H1 (cell line): ENCODE results near the gene AHSP. TPM values are rescaled to one million over a fixed set of nuclear protein-coding genes. Genes with fewer than 3 reads are reported as not detected.

ENCODE experiments used
- CTCF ChIA-PET: fragments of 300-600 bp; sonication (Branson Sonifier 250); formaldehyde crosslinking; loops from one replicate; lab custom pipeline; 2021; ENCODE audit not compliant: partially characterized antibody; lab: Charles Lee
- POLR2A ChIA-PET: fragments of 300-600 bp; sonication (Branson Sonifier 250); formaldehyde crosslinking; loops from one replicate; lab custom pipeline; 2021; ENCODE audit warnings: inconsistent platforms; ENCODE audit not compliant: partially characterized antibody; lab: Charles Lee
- DNase-seq, 2 experiments: peaks; one replicate each; pipeline versions ENCODE4 v3.0.0 to v3.0.0-alpha.2; 2010 to 2022; ENCODE audit warnings: low spot score in 2 of 2, low read depth in 1 of 2, mixed read lengths in 1 of 2
- FAIRE-seq: peaks from 2 replicates; lab custom pipeline; 2011; peaks lifted over from hg19 to GRCh38; lab: Jason Lieb, UNC
- H2AFZ ChIP-seq: 2 replicates; pipeline ENCODE4 v1.8.1; 2012; ENCODE audit warnings: low read length, inconsistent platforms
- H2AK5ac ChIP-seq: 2 replicates; pipeline ENCODE4 v1.6.1; 2013; ENCODE audit warnings: low read depth, low read length
- H2BK120ac ChIP-seq: replicated peaks from 2 replicates; pipeline ENCODE3; 2013; ENCODE audit warnings: low read depth, low read length, inconsistent platforms
- H2BK12ac ChIP-seq: 2 replicates; pipeline ENCODE4 v1.6.1; 2013; ENCODE audit warnings: low read depth, low read length
- H2BK15ac ChIP-seq: 2 replicates; pipeline ENCODE4 v1.6.1; 2013; ENCODE audit warnings: low read length
- H2BK20ac ChIP-seq: 2 replicates; pipeline ENCODE4 v1.6.1; 2013; ENCODE audit warnings: low read length
- H2BK5ac ChIP-seq: 2 replicates; pipeline ENCODE4 v1.6.1; 2013; ENCODE audit warnings: low read depth, low read length
- H3K14ac ChIP-seq: 2 replicates; pipeline ENCODE4 v1.6.1; 2013; ENCODE audit warnings: inconsistent platforms; ENCODE audit not compliant: insufficient read length
- H3K18ac ChIP-seq: 2 replicates; pipeline ENCODE4 v1.6.1; 2013; ENCODE audit warnings: low read length; ENCODE audit errors: extremely low read depth
- H3K23ac ChIP-seq: 2 replicates; pipeline ENCODE4 v1.6.1; 2013; ENCODE audit warnings: inconsistent platforms; ENCODE audit not compliant: insufficient read length
- H3K23me2 ChIP-seq: 2 replicates; pipeline ENCODE4 v1.6.1; 2013; ENCODE audit warnings: low read depth, low read length
- H3K27ac ChIP-seq: 2 replicates; pipeline ENCODE4 v1.6.1; 2011; ENCODE audit warnings: low read depth, low read length, inconsistent platforms
- H3K27me3 ChIP-seq, 4 experiments: replicated peaks in 1 of 4; 1 replicate in 1 of 4; 2 replicates in 3 of 4; pipeline versions ENCODE4 v1.6.1 to v1.8.1; 2011 to 2013; ENCODE audit warnings: low read length in 3 of 4, mild to moderate bottlenecking in 3 of 4, inconsistent platforms in 2 of 4, mixed read lengths in 2 of 4, moderate library complexity in 1 of 4; ENCODE audit not compliant: control insufficient read depth in 3 of 4, insufficient read depth in 3 of 4; ENCODE audit errors: extremely low read depth in 1 of 4
- H3K36me3 ChIP-seq, 4 experiments: 2 replicates each; pipeline versions ENCODE4 v1.6.1 to v1.8.1; 2011 to 2013; ENCODE audit warnings: mild to moderate bottlenecking in 4 of 4, low read length in 3 of 4, moderate library complexity in 2 of 4, control low read depth in 1 of 4, inconsistent platforms in 1 of 4; ENCODE audit not compliant: insufficient read depth in 4 of 4, control insufficient read depth in 2 of 4
- H3K4ac ChIP-seq: replicated peaks from 2 replicates; pipeline ENCODE3; 2013; ENCODE audit warnings: low read length, low read depth, mixed read lengths, inconsistent platforms; ENCODE audit not compliant: insufficient read length
- H3K4me1 ChIP-seq, 4 experiments: replicated peaks in 1 of 4; 1 replicate in 1 of 4; 2 replicates in 3 of 4; pipeline versions ENCODE4 v1.6.1 to v1.8.1; 2011 to 2013; ENCODE audit warnings: low read length in 3 of 4, inconsistent platforms in 2 of 4, mixed read lengths in 1 of 4; ENCODE audit not compliant: insufficient read depth in 4 of 4, control insufficient read depth in 3 of 4
- H3K4me2 ChIP-seq, 2 experiments: 2 replicates each; pipeline versions ENCODE4 v1.6.1 to v1.8.1; 2011 to 2013; ENCODE audit warnings: low read depth in 2 of 2, low read length in 2 of 2, control low read depth in 1 of 2, inconsistent platforms in 1 of 2, mild to moderate bottlenecking in 1 of 2; ENCODE audit not compliant: insufficient read depth in 1 of 2
- H3K4me3 ChIP-seq, 4 experiments: fragments of 200-600, 300-600 bp in 1 of 4; sonication (generic), shearing (Covaris generic), sonication (Bioruptor Twin) in 1 of 4; 2 replicates each; pipeline versions ENCODE4 v1.5.1 to v1.8.1; 2011 to 2016; ENCODE audit warnings: low read length in 4 of 4, low read depth in 3 of 4, control low read depth in 2 of 4, inconsistent platforms in 2 of 4, mild to moderate bottlenecking in 2 of 4, mixed read lengths in 1 of 4, moderate library complexity in 1 of 4; ENCODE audit not compliant: insufficient read depth in 2 of 4; ENCODE audit errors: extremely low read depth in 1 of 4
- H3K56ac ChIP-seq: replicated peaks from 2 replicates; pipeline ENCODE3; 2013; ENCODE audit warnings: low read depth, mild to moderate bottlenecking, mixed read lengths, low read length, inconsistent platforms; ENCODE audit not compliant: insufficient read length
- H3K79me1 ChIP-seq: 2 replicates; pipeline ENCODE4 v1.6.1; 2013; ENCODE audit warnings: low read depth, low read length, control low read depth
- H3K79me2 ChIP-seq, 2 experiments: 2 replicates each; pipeline versions ENCODE4 v1.6.1 to v1.8.1; 2012 to 2013; ENCODE audit warnings: low read length in 2 of 2, mild to moderate bottlenecking in 2 of 2, inconsistent platforms in 1 of 2; ENCODE audit not compliant: insufficient read depth in 2 of 2, control insufficient read depth in 1 of 2
- H3K9ac ChIP-seq, 4 experiments: replicated peaks in 1 of 4; 1 replicate in 1 of 4; 2 replicates in 3 of 4; pipeline versions ENCODE4 v1.6.1 to v1.8.1; 2011 to 2013; ENCODE audit warnings: low read depth in 3 of 4, low read length in 3 of 4, control low read depth in 2 of 4, mild to moderate bottlenecking in 2 of 4, moderate library complexity in 2 of 4, inconsistent platforms in 1 of 4; ENCODE audit errors: extremely low read depth in 1 of 4
- H3K9me3 ChIP-seq, 2 experiments: 2 replicates each; pipeline versions ENCODE4 v1.6.1 to v1.8.1; 2012 to 2013; ENCODE audit warnings: mild to moderate bottlenecking in 2 of 2, moderate library complexity in 2 of 2, control low read depth in 1 of 2, inconsistent platforms in 1 of 2, low read depth in 1 of 2, low read length in 1 of 2, mixed read lengths in 1 of 2; ENCODE audit not compliant: insufficient read depth in 2 of 2
- H4K20me1 ChIP-seq, 2 experiments: replicated peaks in 1 of 2; 2 replicates each; pipeline versions ENCODE3 to v1.8.1; 2011 to 2013; ENCODE audit warnings: inconsistent platforms in 2 of 2, low read length in 2 of 2, mild to moderate bottlenecking in 1 of 2; ENCODE audit not compliant: insufficient read depth in 2 of 2, control insufficient read depth in 1 of 2
- H4K5ac ChIP-seq: 2 replicates; pipeline ENCODE4 v1.6.1; 2013; ENCODE audit warnings: low read length, low read depth, mixed read lengths, inconsistent platforms; ENCODE audit not compliant: insufficient read length
- H4K8ac ChIP-seq: 2 replicates; pipeline ENCODE4 v1.8.0; 2013; ENCODE audit warnings: mild to moderate bottlenecking, moderate library complexity, low read length, inconsistent platforms; ENCODE audit not compliant: insufficient read depth; ENCODE audit errors: extremely low read depth
- H4K91ac ChIP-seq: replicated peaks from 2 replicates; pipeline ENCODE3; 2013; ENCODE audit warnings: low read length, mixed read lengths, inconsistent platforms; ENCODE audit not compliant: insufficient read length
- CHD2 ChIP-seq: IDR thresholded peaks from 2 replicates; pipeline ENCODE4 v1.6.1; 2012; ENCODE audit warnings: low read length, improper control_type of control experiment
- CTBP2 ChIP-seq: IDR thresholded peaks from 2 replicates; pipeline ENCODE4 v1.7.0; 2011; ENCODE audit warnings: borderline replicate concordance, mild to moderate bottlenecking, moderate library complexity, mixed read lengths, low read length; ENCODE audit not compliant: insufficient read depth, insufficient read length
- HDAC6 ChIP-seq: IDR thresholded peaks from one replicate; pipeline ENCODE4 v1.7.1; 2012; ENCODE audit warnings: low read depth, mild to moderate bottlenecking, inconsistent platforms, low read length, moderate library complexity
- JUN ChIP-seq: IDR thresholded peaks from 2 replicates; pipeline ENCODE4 v1.6.1; 2011; ENCODE audit warnings: low read depth, mild to moderate bottlenecking, improper control_type of control experiment, low read length
- NRF1 ChIP-seq: IDR thresholded peaks from 2 replicates; pipeline ENCODE4 v1.6.1; 2011; ENCODE audit warnings: mild to moderate bottlenecking, low read depth, low read length, improper control_type of control experiment
- PHF8 ChIP-seq: fragments of 200-600 bp; sonication (generic); conservative IDR thresholded peaks from 2 replicates; pipeline ENCODE4 v1.7.1; 2012; ENCODE audit warnings: low read depth, mild to moderate bottlenecking, inconsistent platforms, low read length, moderate library complexity
- POLR2A ChIP-seq, 2 experiments: IDR thresholded peaks; 1 replicate in 1 of 2; 2 replicates in 1 of 2; pipeline ENCODE4 v1.6.1; 2011; ENCODE audit warnings: low read depth in 2 of 2, low read length in 2 of 2, mild to moderate bottlenecking in 2 of 2; ENCODE audit errors: control extremely low read depth in 1 of 2
- POLR2AphosphoS5 ChIP-seq: IDR thresholded peaks from 2 replicates; pipeline ENCODE4 v1.6.1; 2011; ENCODE audit warnings: low read depth, low read length
- RNF2 ChIP-seq: fragments of 200-900, 300-1000 bp; sonication (generic); IDR thresholded peaks from 2 replicates; pipeline ENCODE4 v1.7.1; 2016; ENCODE audit warnings: borderline replicate concordance, low read depth, mild to moderate bottlenecking, antibody characterized with exemption, low read length; ENCODE audit not compliant: poor library complexity, severe bottlenecking; ENCODE audit errors: missing control alignments
- SIN3A ChIP-seq, 2 experiments: IDR thresholded peaks in 1 of 2; conservative IDR thresholded peaks in 1 of 2; 2 replicates each; pipeline ENCODE4 v1.6.1; 2011 to 2012; ENCODE audit warnings: low read length in 2 of 2, improper control_type of control experiment in 1 of 2, low read depth in 1 of 2, mild to moderate bottlenecking in 1 of 2
- SP1 ChIP-seq: IDR thresholded peaks from 2 replicates; pipeline ENCODE4 v1.6.1; 2011; ENCODE audit warnings: low read depth, low read length
- SRF ChIP-seq: IDR thresholded peaks from 2 replicates; pipeline ENCODE4 v1.6.1; 2011; ENCODE audit warnings: mild to moderate bottlenecking, low read depth, low read length, moderate library complexity
- TAF7 ChIP-seq: optimal IDR thresholded peaks from 2 replicates; pipeline ENCODE3; 2011; ENCODE audit warnings: low read depth, mild to moderate bottlenecking, inconsistent platforms, low read length, moderate library complexity, borderline replicate concordance
- TEAD4 ChIP-seq: IDR thresholded peaks from 2 replicates; pipeline ENCODE4 v1.6.1; 2012; ENCODE audit warnings: low read depth, low read length, inconsistent platforms, mixed read lengths
- WGBS, 2 experiments: shearing (Covaris generic) in 1 of 2; methylation state at CpG; one replicate each; pipeline versions ENCODE4 v1.1.6 to v1.1.7; 2013 to 2015; ENCODE audit warnings: low lambda C conversion rate in 2 of 2, mixed read lengths in 2 of 2, inconsistent platforms in 1 of 2, low coverage in 1 of 2, missing lambda C conversion rate in 1 of 2; ENCODE audit not compliant: insufficient replicate concordance in 2 of 2, insufficient coverage in 1 of 2, insufficient read length in 1 of 2; ENCODE audit errors: extremely low coverage in 1 of 2, missing lambda C conversion rate in 1 of 2; 5-methylcytosine and 5-hydroxymethylcytosine counted together
- polyA plus RNA-seq, 7 experiments: library from polyadenylated mRNA; depleted of rRNA in 3 of 7; stranded (reverse) in 5 of 7; unstranded in 2 of 7; fragments of >200 nt in 5 of 7; fragments of 200-250 nt in 2 of 7; gene quantifications; 1 replicate in 5 of 7; 2 replicates in 1 of 7; 4 replicates in 1 of 7; pipeline versions ENCODE4 v1.2.1 to v1.2.3, GENCODE V29; 2011 to 2013; ENCODE audit warnings: missing spikeins in 2 of 7, mixed read lengths in 2 of 7
- total RNA-seq: library from RNA; stranded (reverse); fragmentation: NEBNext Ultra II Directional; extraction: Animal tissue kit (Norgen Biotek cat#: 25700); gene quantifications from 2 replicates; pipeline ENCODE4 v1.2.1, GENCODE V29; 2021
- TF ChIP-seq, protein P1 (sequence below): IDR thresholded peaks from 2 replicates; pipeline ENCODE4 v1.6.1; 2012; ENCODE audit warnings: inconsistent platforms

AHSP gene
- total and polyA plus RNA-seq, 2 of the 8 experiments (the other 6 are each of a cell fraction or from before 2014, with no cell fraction given) = 0.91 to 15.3 TPM

DNA sequence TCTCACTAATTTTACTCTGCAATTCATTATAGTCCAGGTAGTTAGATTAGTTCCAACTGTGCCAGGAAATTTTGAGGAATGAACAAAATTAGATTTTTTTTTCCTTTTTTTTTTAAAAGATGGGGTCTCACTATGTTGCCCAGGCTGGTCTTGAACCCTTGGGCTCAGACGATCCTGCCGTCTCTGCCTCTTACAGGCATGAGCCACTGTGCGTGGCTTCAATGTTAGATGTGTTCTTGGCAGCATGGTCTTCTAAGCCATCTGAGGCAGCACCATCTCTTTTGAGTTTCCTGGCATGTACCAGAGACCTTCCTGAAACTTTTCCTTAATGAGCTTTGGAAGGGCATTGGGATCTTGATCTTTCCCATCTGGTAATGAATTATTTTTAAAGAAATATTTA, 2.6 kb upstream of the AHSP start:
- Histone ChIP-seq H3K56ac (no peak overlapping the region), H3K79me2 (no peaks in the 10 kb centered on the region), H4K8ac (no peak overlapping the region), H4K5ac (no peak overlapping the region), H3K9ac (no peak overlapping the region), H3K23me2 (peaks cover 6% of the 10 kb centered on the region; the same call in 1 of the 2 replicates), H4K20me1 (no peaks in the 10 kb centered on the region), H4K91ac (no peak overlapping the region), H3K27me3 (peaks cover 5 to 21% (median 19%) of the 10 kb centered on the region in 4 experiments), H3K4me1 (peaks cover 5 to 12% (median 8%) of the 10 kb centered on the region in 4 experiments), H3K4me2 (no peak overlapping the region), H3K4ac (no peak overlapping the region), H3K79me1 (no peaks in the 10 kb centered on the region), H2BK5ac (no peak overlapping the region), H2BK120ac (no peak overlapping the region), H2BK15ac (no peak overlapping the region), H3K4me3 (no peak overlapping the region), H3K27ac (no peak overlapping the region), H3K18ac (no peak overlapping the region), H3K23ac (no peak overlapping the region), H3K36me3 (no peaks in the 10 kb centered on the region), H2AFZ (no peak overlapping the region), H2AK5ac (no peak overlapping the region), H3K14ac (no peak overlapping the region), H3K9me3 (no peaks in the 10 kb centered on the region), H2BK12ac (no peak overlapping the region), H2BK20ac (no peak overlapping the region)
- POLR2A ChIA-PET = no interaction called here
- CTCF ChIA-PET = no interaction called here
- 93% methylated on average over 3 of the region's 3 CpGs; no CpG with 5 or more reads in 1 of the 2 experiments for WGBS, 2 experiments
- DNase-seq = no peak
- no peak for FAIRE-seq
- TF ChIP-seq POLR2A (IDR thresholded peaks at IDR 0.05; ENCODE audit: control extremely low read depth in 1 of 2, low read depth in 2 of 2, low read length in 2 of 2) (no peak), POLR2AphosphoS5 (no peak), SP1 (no peak), CTBP2 (no peak), JUN (no peak), SIN3A (conservative IDR thresholded peaks at IDR 0.05 in 1 of 2, IDR thresholded peaks at IDR 0.05 in 1 of 2; ENCODE audit: low read depth in 1 of 2, low read length in 2 of 2) (no peak), RNF2 (no peak), CHD2 (no peak), SRF (no peak), NRF1 (no peak), PHF8 (no peak), TEAD4 (no peak), HDAC6 (no peak), TAF7 (no peak)
- TF ChIP-seq, protein P1, sequence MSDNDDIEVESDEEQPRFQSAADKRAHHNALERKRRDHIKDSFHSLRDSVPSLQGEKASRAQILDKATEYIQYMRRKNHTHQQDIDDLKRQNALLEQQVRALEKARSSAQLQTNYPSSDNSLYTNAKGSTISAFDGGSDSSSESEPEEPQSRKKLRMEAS = no peak
